Spleen (tissue), 7 donors: ENCODE measurements around the gene SLC35E2B.
"Not testable (repeated sequence)": the region's sequence is repeated elsewhere in the genome, so short reads cannot be mapped to it uniquely, and the experiment has no call there.

Source experiments
- POLR2A ChIP-seq, 3 donors: fragments of 450-650 bp; IDR thresholded peaks; one replicate each; pipeline ENCODE4 v1.5.1; 2017; ENCODE audit warnings: antibody characterized with exemption in 3 of 3, mild to moderate bottlenecking in 1 of 3
- TF ChIP-seq, protein P1 (sequence below), 11 experiments: fragments of 200-600 bp in 7 of 11; fragments of 450-650 bp in 4 of 11; sonication (generic) in 4 of 11; IDR thresholded peaks in 8 of 11; conservative IDR thresholded peaks in 3 of 11; 1 replicate in 7 of 11; 2 replicates in 4 of 11; pipeline versions ENCODE4 v1.4.0 to v1.8.0; 2016 to 2021; ENCODE audit warnings: antibody characterized with exemption in 11 of 11, inconsistent platforms in 4 of 11, mild to moderate bottlenecking in 1 of 11
- donor health status: DM: no; HTN: no; CAD: no; lungs with moderate emphysema.
- donor health status: DM: no; HTN: no; CAD: no.
- donor health status: DM: no; HTN: no; CAD: no.

DNA sequence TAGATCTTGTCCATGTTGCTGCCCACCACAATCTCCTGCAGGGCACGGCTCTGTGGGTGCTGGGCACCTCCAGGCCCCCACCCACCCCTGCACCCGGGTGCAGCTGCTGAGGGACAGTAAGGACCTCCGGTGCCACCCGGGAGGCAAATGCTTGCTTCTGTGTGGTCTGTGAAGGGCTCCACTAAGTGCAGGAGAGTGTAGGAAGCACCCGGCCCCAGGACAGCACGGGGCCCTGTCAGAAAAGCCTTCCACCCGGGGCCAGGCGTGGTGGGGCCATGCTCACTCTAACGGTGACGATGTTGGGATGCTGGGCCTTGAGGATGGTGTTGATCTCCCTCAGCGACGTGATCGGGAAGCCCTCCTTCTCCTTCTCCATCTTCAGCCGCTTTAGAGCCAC is 55.1 kb downstream of the SLC35E2B start:
- TF ChIP-seq POLR2A (IDR thresholded peaks at IDR 0.05), result not testable (repeated sequence)
- TF ChIP-seq, protein P1, sequence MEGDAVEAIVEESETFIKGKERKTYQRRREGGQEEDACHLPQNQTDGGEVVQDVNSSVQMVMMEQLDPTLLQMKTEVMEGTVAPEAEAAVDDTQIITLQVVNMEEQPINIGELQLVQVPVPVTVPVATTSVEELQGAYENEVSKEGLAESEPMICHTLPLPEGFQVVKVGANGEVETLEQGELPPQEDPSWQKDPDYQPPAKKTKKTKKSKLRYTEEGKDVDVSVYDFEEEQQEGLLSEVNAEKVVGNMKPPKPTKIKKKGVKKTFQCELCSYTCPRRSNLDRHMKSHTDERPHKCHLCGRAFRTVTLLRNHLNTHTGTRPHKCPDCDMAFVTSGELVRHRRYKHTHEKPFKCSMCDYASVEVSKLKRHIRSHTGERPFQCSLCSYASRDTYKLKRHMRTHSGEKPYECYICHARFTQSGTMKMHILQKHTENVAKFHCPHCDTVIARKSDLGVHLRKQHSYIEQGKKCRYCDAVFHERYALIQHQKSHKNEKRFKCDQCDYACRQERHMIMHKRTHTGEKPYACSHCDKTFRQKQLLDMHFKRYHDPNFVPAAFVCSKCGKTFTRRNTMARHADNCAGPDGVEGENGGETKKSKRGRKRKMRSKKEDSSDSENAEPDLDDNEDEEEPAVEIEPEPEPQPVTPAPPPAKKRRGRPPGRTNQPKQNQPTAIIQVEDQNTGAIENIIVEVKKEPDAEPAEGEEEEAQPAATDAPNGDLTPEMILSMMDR (IDR thresholded peaks at IDR 0.05 in 8 of 11, conservative IDR thresholded peaks at IDR 0.05 in 3 of 11), result not testable (repeated sequence)
